Inflammatory macrophage treated with lipopolysaccharide for 4 hours (primary cell): Measurements from ENCODE around the gene ADGRF4.

ENCODE experiments used
- DNase-seq: peaks from one replicate; pipeline ENCODE4 v3.0.0-alpha.2; 2020

The ADGRF4 gene

GRCh38 chr6:47686411-47686810 is 12.0 kb upstream of the ADGRF4 start:
- no peak for DNase-seq

- no peak for DNase-seq
Observed at GRCh38 chr6:47687432-47687831, 10.9 kb upstream of the ADGRF4 start.

GRCh38 chr6:47690214-47690613 is 8.2 kb upstream of the ADGRF4 start:
- no peak for DNase-seq

- no peak for DNase-seq
Observed at GRCh38 chr6:47690791-47691190, 7.6 kb upstream of the ADGRF4 start.

GRCh38 chr6:47697925-47698324 is 455 bp upstream of the ADGRF4 start:
- no peak for DNase-seq

- no peak for DNase-seq
Observed at GRCh38 chr6:47700053-47700452, 1.7 kb downstream of the ADGRF4 start.

- DNase-seq: no peak
Observed at GRCh38 chr6:47700596-47700995, 2.2 kb downstream of the ADGRF4 start.

- peak; percentile 6 for DNase-seq
Observed at GRCh38 chr6:47701363-47701762, 3.0 kb downstream of the ADGRF4 start.

GRCh38 chr6:47709160-47709559 is 10.8 kb downstream of the ADGRF4 start:
- no peak for DNase-seq

GRCh38 chr6:47710295-47710694 is 11.9 kb downstream of the ADGRF4 start:
- DNase-seq: no peak

- DNase-seq: no peak
Observed at GRCh38 chr6:47713200-47713599, 14.8 kb downstream of the ADGRF4 start.

GRCh38 chr6:47714802-47715201 is 16.4 kb downstream of the ADGRF4 start:
- no peak for DNase-seq

- peak; percentile 11 for DNase-seq
Observed at GRCh38 chr6:47715782-47716181, 17.4 kb downstream of the ADGRF4 start.

GRCh38 chr6:47716207-47716606 is 17.8 kb downstream of the ADGRF4 start:
- no peak for DNase-seq

- DNase-seq: no peak
Observed at GRCh38 chr6:47718571-47718970, 20.2 kb downstream of the ADGRF4 start.

GRCh38 chr6:47721189-47721588 is 22.8 kb downstream of the ADGRF4 start:
- DNase-seq: no peak

- DNase-seq: no peak
Observed at GRCh38 chr6:47722194-47722593, 23.8 kb downstream of the ADGRF4 start.

GRCh38 chr6:47724300-47724699 is 25.9 kb downstream of the ADGRF4 start:
- no peak for DNase-seq

GRCh38 chr6:47727391-47727790 is 29.0 kb downstream of the ADGRF4 start:
- DNase-seq: no peak

GRCh38 chr6:47729019-47729418 is 30.6 kb downstream of the ADGRF4 start:
- no peak for DNase-seq

GRCh38 chr6:47729457-47729856 is 31.1 kb downstream of the ADGRF4 start:
- DNase-seq: no peak

GRCh38 chr6:47733879-47734558 is 35.6 kb downstream of the ADGRF4 start:
- DNase-seq: peak; percentile 43

GRCh38 chr6:47734831-47735481 is 36.6 kb downstream of the ADGRF4 start:
- no peak for DNase-seq

- DNase-seq: no peak
Observed at GRCh38 chr6:47736083-47736700, 37.8 kb downstream of the ADGRF4 start.
